HUES48 (cell line): Measurements from ENCODE around the gene RPL7A.

Source experiments
- H3K27ac ChIP-seq: one replicate; pipeline ENCODE4 v1.7.0; 2013; ENCODE audit warnings: low read depth, low read length, inconsistent platforms
- H3K27me3 ChIP-seq: 2 replicates; pipeline ENCODE4 v1.6.1; 2013; ENCODE audit warnings: mild to moderate bottlenecking, low read length; ENCODE audit not compliant: control insufficient read depth, insufficient read depth
- H3K36me3 ChIP-seq: 2 replicates; pipeline ENCODE4 v1.6.1; 2013; ENCODE audit warnings: low read length; ENCODE audit not compliant: control insufficient read depth, insufficient read depth
- H3K4me1 ChIP-seq: 2 replicates; pipeline ENCODE4 v1.6.1; 2013; ENCODE audit warnings: mild to moderate bottlenecking, low read length; ENCODE audit not compliant: control insufficient read depth, insufficient read depth
- H3K4me3 ChIP-seq: 2 replicates; pipeline ENCODE4 v1.5.1; 2013; ENCODE audit warnings: mild to moderate bottlenecking, low read depth, low read length
- H3K9ac ChIP-seq: 2 replicates; pipeline ENCODE4 v1.6.1; 2013; ENCODE audit warnings: mild to moderate bottlenecking, low read depth, low read length, moderate library complexity
- H3K9me3 ChIP-seq: 2 replicates; pipeline ENCODE4 v1.6.1; 2013; ENCODE audit warnings: low read length; ENCODE audit not compliant: control insufficient read depth, insufficient read depth

Gene RPL7A

GRCh38 chr9:133351526-133351907 lies 3.5 kb downstream of the RPL7A start:
- Histone ChIP-seq H3K36me3 (peaks cover 59% of the 10 kb centered on the region), H3K9ac (no peak overlapping the region), H3K27me3 (no peaks in the 10 kb centered on the region), H3K4me3 (no peak overlapping the region), H3K27ac (peak overlapping the region; percentile 43), H3K9me3 (no peaks in the 10 kb centered on the region), H3K4me1 (0 out of 2 replicates have a peak, but pooled peaks cover 7% of the 10 kb centered on the region)

GRCh38 chr9:133351908-133352634 lies 4.1 kb downstream of the RPL7A start:
- 0 out of 2 replicates have a peak, but pooled peaks cover 6% of the 10 kb centered on the region for H3K4me1 ChIP-seq
- no peak overlapping the region for H3K9ac ChIP-seq
- no peaks in the 10 kb centered on the region for H3K27me3 ChIP-seq
- peaks cover 59% of the 10 kb centered on the region for H3K36me3 ChIP-seq
- H3K4me3 ChIP-seq, result no peak overlapping the region
- peak overlapping the region; percentile 43 for H3K27ac ChIP-seq
- H3K9me3 ChIP-seq, result no peaks in the 10 kb centered on the region

GRCh38 chr9:133352635-133353340 lies 4.8 kb downstream of the RPL7A start:
- peaks cover 13% of the 10 kb centered on the region; the same call in 1 of the 2 replicates for H3K4me1 ChIP-seq
- H3K36me3 ChIP-seq, result peaks cover 64% of the 10 kb centered on the region
- peak overlapping the region; percentile 13 for H3K27ac ChIP-seq

GRCh38 chr9:133353548-133353947 lies 5.5 kb downstream of the RPL7A start:
- H3K36me3 ChIP-seq, result peaks cover 72% of the 10 kb centered on the region
- H3K27me3 ChIP-seq, result no peaks in the 10 kb centered on the region
- peak overlapping the region; percentile 14 for H3K27ac ChIP-seq
- no peak overlapping the region for H3K9ac ChIP-seq
- H3K4me1 ChIP-seq, result peaks cover 13% of the 10 kb centered on the region; the same call in 1 of the 2 replicates
- no peak overlapping the region for H3K4me3 ChIP-seq
- no peaks in the 10 kb centered on the region for H3K9me3 ChIP-seq

More at GRCh38 chr9:133352635-133353340, 4.8 kb downstream of the RPL7A start:
- no peak overlapping the region for H3K9ac ChIP-seq
- H3K4me3 ChIP-seq, result no peak overlapping the region
- no peaks in the 10 kb centered on the region for H3K9me3 ChIP-seq
- H3K27me3 ChIP-seq, result no peaks in the 10 kb centered on the region

GRCh38 chr9:133354766-133355165 lies 6.7 kb downstream of the RPL7A start:
- peak overlapping the region; percentile 90; the same call in 1 of the 2 replicates for H3K4me3 ChIP-seq
- peaks cover 6% of the 10 kb centered on the region; the same call in 1 of the 2 replicates for H3K4me1 ChIP-seq
- no peak overlapping the region for H3K9ac ChIP-seq
- no peaks in the 10 kb centered on the region for H3K9me3 ChIP-seq
- peaks cover 70% of the 10 kb centered on the region for H3K36me3 ChIP-seq
- no peaks in the 10 kb centered on the region for H3K27me3 ChIP-seq
- no peak overlapping the region for H3K27ac ChIP-seq

- peak overlapping the region; percentile 61 for H3K27ac ChIP-seq
- peaks cover 6% of the 10 kb centered on the region; the same call in 1 of the 2 replicates for H3K4me1 ChIP-seq
- H3K9ac ChIP-seq, result peak overlapping the region; percentile 66
- peaks cover 70% of the 10 kb centered on the region for H3K36me3 ChIP-seq
- H3K9me3 ChIP-seq, result no peaks in the 10 kb centered on the region
- no peaks in the 10 kb centered on the region for H3K27me3 ChIP-seq
- peak overlapping the region; percentile 90 for H3K4me3 ChIP-seq
These were observed 7.9 kb downstream of the RPL7A start for GRCh38 chr9:133355881-133356357.

GRCh38 chr9:133356391-133357091 lies 8.5 kb downstream of the RPL7A start, which contains the start of the genes SURF1 and SURF2:
Gene SURF1 (minus strand): TSS chr9:133356487. CDS start chr9:133356453, 34 bp downstream.
Gene SURF2 (plus strand): TSS chr9:133356550. CDS start chr9:133356593, 43 bp downstream.
- Histone ChIP-seq H3K4me1 (peaks cover 6% of the 10 kb centered on the region; the same call in 1 of the 2 replicates), H3K27ac (peak within 1 kb of the TSS; percentile 61), H3K9me3 (no peaks in the 10 kb centered on the region), H3K4me3 (peak within 1 kb of the TSS; percentile 90), H3K27me3 (no peaks in the 10 kb centered on the region), H3K9ac (peak within 1 kb of the TSS; percentile 72), H3K36me3 (peaks cover 70% of the 10 kb centered on the region)

GRCh38 chr9:133357656-133358055 lies 9.6 kb downstream of the RPL7A start:
- H3K36me3 ChIP-seq, result peaks cover 70% of the 10 kb centered on the region
- H3K9ac ChIP-seq, result peak overlapping the region; percentile 3; the same call in 1 of the 2 replicates
- peak overlapping the region; percentile 90; the same call in 1 of the 2 replicates for H3K4me3 ChIP-seq
- H3K4me1 ChIP-seq, result peaks cover 6% of the 10 kb centered on the region; the same call in 1 of the 2 replicates
- no peaks in the 10 kb centered on the region for H3K27me3 ChIP-seq
- H3K9me3 ChIP-seq, result no peaks in the 10 kb centered on the region
- H3K27ac ChIP-seq, result no peak overlapping the region

GRCh38 chr9:133359399-133360175 lies 11.6 kb downstream of the RPL7A start:
- Histone ChIP-seq H3K36me3 (peaks cover 69% of the 10 kb centered on the region), H3K27me3 (no peaks in the 10 kb centered on the region), H3K9me3 (no peaks in the 10 kb centered on the region), H3K4me1 (peaks cover 6% of the 10 kb centered on the region; the same call in 1 of the 2 replicates), H3K4me3 (no peak overlapping the region), H3K9ac (no peak overlapping the region), H3K27ac (no peak overlapping the region)
